Keratinocyte (primary cell): Measurements from ENCODE around the gene CNR1. TPM values are rescaled to one million over a fixed set of nuclear protein-coding genes. Genes with fewer than 3 reads are reported as not detected.

Experiments
- DNase-seq: peaks from one replicate; pipeline ENCODE4 v3.0.0-alpha.2; 2011; ENCODE audit warnings: low read depth, missing footprints, low spot score
- FAIRE-seq: peaks from 2 replicates; lab custom pipeline; 2011; peaks lifted over from hg19 to GRCh38; lab: Jason Lieb, UNC
- H2AFZ ChIP-seq: 2 replicates; pipeline ENCODE4 v1.6.0; 2012; ENCODE audit warnings: low read length, control low read depth, inconsistent platforms; ENCODE audit not compliant: control insufficient read depth
- H3K27ac ChIP-seq: 2 replicates; pipeline ENCODE4 v1.5.1; 2011; ENCODE audit warnings: low read length; ENCODE audit not compliant: control insufficient read depth, insufficient read depth
- H3K27me3 ChIP-seq: 3 replicates; pipeline ENCODE4 v1.6.0; 2011; ENCODE audit warnings: low read length; ENCODE audit not compliant: control insufficient read depth, insufficient read depth; ENCODE audit errors: extremely low read depth
- H3K36me3 ChIP-seq, 2 experiments: 2 replicates in 1 of 2; 3 replicates in 1 of 2; pipeline ENCODE4 v1.5.1; 2011; ENCODE audit warnings: low read length in 2 of 2, mild to moderate bottlenecking in 1 of 2; ENCODE audit not compliant: control insufficient read depth in 2 of 2, insufficient read depth in 2 of 2; ENCODE audit errors: extremely low read depth in 1 of 2
- H3K4me1 ChIP-seq: 3 replicates; pipeline ENCODE4 v1.5.1; 2011; ENCODE audit warnings: low read length; ENCODE audit not compliant: control insufficient read depth, insufficient read depth; ENCODE audit errors: extremely low read depth
- H3K4me2 ChIP-seq: 3 replicates; pipeline ENCODE4 v1.6.0; 2011; ENCODE audit warnings: low read depth, low read length; ENCODE audit not compliant: control insufficient read depth, insufficient read depth; ENCODE audit errors: extremely low read depth
- H3K4me3 ChIP-seq, 3 experiments: fragments of 200-600 bp in 1 of 3; sonication (generic) in 1 of 3; 2 replicates in 2 of 3; 3 replicates in 1 of 3; pipeline ENCODE4 v1.5.1; 2011 to 2016; ENCODE audit warnings: low read length in 3 of 3, mild to moderate bottlenecking in 3 of 3, control low read depth in 2 of 3, inconsistent platforms in 1 of 3, low read depth in 1 of 3, mixed read lengths in 1 of 3, mixed run types in 1 of 3, moderate library complexity in 1 of 3; ENCODE audit not compliant: control insufficient read depth in 2 of 3, insufficient read depth in 2 of 3; ENCODE audit errors: extremely low read depth in 1 of 3
- H3K79me2 ChIP-seq: 2 replicates; pipeline ENCODE4 v1.6.0; 2012; ENCODE audit warnings: low read length; ENCODE audit not compliant: control insufficient read depth, insufficient read depth
- H3K9ac ChIP-seq: 3 replicates; pipeline ENCODE4 v1.6.0; 2011; ENCODE audit warnings: low read length; ENCODE audit not compliant: control insufficient read depth, insufficient read depth; ENCODE audit errors: extremely low read depth
- H3K9me1 ChIP-seq: 3 replicates; pipeline ENCODE4 v1.6.0; 2011; ENCODE audit warnings: low read length; ENCODE audit not compliant: control insufficient read depth, insufficient read depth; ENCODE audit errors: extremely low read depth
- H3K9me3 ChIP-seq: 2 replicates; pipeline ENCODE4 v1.5.1; 2012; ENCODE audit warnings: low read depth, low read length; ENCODE audit not compliant: control insufficient read depth
- H4K20me1 ChIP-seq: 3 replicates; pipeline ENCODE4 v1.6.0; 2011; ENCODE audit warnings: low read length; ENCODE audit not compliant: control insufficient read depth, insufficient read depth; ENCODE audit errors: extremely low read depth
- EZH2 ChIP-seq: IDR thresholded peaks from one replicate; pipeline ENCODE4 v1.6.1; 2012; ENCODE audit warnings: inconsistent platforms, mild to moderate bottlenecking, low read length, moderate library complexity
- dilution Hi-C: fragments of 300-500 bp; cut with MboI; formaldehyde crosslinking; loops from one replicate; pipeline ENCODE4 v1.7.0; 2020; ENCODE audit warnings: low sequenced_read_pairs; ENCODE audit not compliant: extremely low pct_ligation_motif_present
- polyA plus RNA-seq, 5 experiments: library from polyadenylated mRNA; depleted of rRNA in 3 of 5; stranded (reverse) in 3 of 5; stranded (forward) in 1 of 5; unstranded in 1 of 5; fragments of >200 nt; gene quantifications; 1 replicate in 1 of 5; 2 replicates in 3 of 5; 3 replicates in 1 of 5; pipeline versions ENCODE4 v1.2.1 to v1.2.3, GENCODE V29; 2011 to 2012; ENCODE audit warnings: missing spikeins in 2 of 5, low read depth in 1 of 5, low replicate concordance in 1 of 5
- TF ChIP-seq, protein P1 (sequence below), 3 experiments: IDR thresholded peaks in 1 of 3; conservative IDR thresholded peaks in 1 of 3; optimal IDR thresholded peaks in 1 of 3; 2 replicates in 2 of 3; 3 replicates in 1 of 3; pipeline versions ENCODE3 to v1.5.1; 2011; ENCODE audit warnings: low read length in 3 of 3, mild to moderate bottlenecking in 3 of 3, moderate library complexity in 2 of 3, control low read depth in 1 of 3, inconsistent platforms in 1 of 3; ENCODE audit not compliant: insufficient read depth in 2 of 3; ENCODE audit errors: extremely low read depth in 1 of 3

CNR1 gene
- polyA plus RNA-seq, 1 donor (not counting 4 experiments of a cell fraction or from before 2014, with no cell fraction given): not detected

DNA sequence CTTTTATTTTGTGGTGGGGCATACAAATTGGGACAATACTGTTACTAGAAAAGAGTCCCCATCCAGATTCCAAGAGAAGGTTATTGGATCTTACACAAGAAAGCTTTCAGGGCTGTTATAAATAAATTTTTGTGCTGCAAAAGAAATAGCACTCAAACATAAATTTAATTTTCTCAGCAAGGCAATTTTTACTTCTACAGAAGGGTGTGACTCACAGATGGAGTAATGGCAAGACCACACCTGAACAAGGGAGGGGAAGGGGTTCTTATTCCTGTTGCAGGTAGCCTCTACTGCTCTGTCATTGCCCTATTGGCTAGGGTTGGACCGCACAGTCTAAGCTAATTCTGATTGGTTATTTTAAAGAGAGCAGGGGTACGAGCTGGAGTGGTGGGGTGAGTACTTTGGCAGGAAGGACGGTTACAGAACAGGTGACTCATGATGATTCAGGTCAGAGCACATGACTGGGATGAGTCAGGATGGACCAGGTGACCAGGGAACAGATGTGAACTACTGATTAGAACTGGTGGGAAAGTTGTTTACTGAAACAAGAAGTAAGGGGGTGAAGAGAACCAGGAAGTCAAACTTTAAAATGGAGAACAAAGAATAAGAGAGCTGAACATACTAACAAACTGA is 41.1 kb downstream of the CNR1 start:
- dilution Hi-C loops: no loop called here
- TF ChIP-seq EZH2: no peak
- TF ChIP-seq, protein P1, sequence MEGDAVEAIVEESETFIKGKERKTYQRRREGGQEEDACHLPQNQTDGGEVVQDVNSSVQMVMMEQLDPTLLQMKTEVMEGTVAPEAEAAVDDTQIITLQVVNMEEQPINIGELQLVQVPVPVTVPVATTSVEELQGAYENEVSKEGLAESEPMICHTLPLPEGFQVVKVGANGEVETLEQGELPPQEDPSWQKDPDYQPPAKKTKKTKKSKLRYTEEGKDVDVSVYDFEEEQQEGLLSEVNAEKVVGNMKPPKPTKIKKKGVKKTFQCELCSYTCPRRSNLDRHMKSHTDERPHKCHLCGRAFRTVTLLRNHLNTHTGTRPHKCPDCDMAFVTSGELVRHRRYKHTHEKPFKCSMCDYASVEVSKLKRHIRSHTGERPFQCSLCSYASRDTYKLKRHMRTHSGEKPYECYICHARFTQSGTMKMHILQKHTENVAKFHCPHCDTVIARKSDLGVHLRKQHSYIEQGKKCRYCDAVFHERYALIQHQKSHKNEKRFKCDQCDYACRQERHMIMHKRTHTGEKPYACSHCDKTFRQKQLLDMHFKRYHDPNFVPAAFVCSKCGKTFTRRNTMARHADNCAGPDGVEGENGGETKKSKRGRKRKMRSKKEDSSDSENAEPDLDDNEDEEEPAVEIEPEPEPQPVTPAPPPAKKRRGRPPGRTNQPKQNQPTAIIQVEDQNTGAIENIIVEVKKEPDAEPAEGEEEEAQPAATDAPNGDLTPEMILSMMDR (optimal IDR thresholded peaks at IDR 0.05 in 1 of 3, IDR thresholded peaks at IDR 0.05 in 1 of 3, conservative IDR thresholded peaks at IDR 0.05 in 1 of 3; ENCODE audit: extremely low read depth in 1 of 3, insufficient read depth in 2 of 3, low read length in 3 of 3): no peak
- Histone ChIP-seq H3K4me1 (no peaks in the 10 kb centered on the region), H3K9ac (no peak overlapping the region), H3K27me3 (no peaks in the 10 kb centered on the region), H3K9me3 (peaks cover 2% of the 10 kb centered on the region), H3K4me3 (no peak overlapping the region), H3K9me1 (no peaks in the 10 kb centered on the region), H4K20me1 (no peaks in the 10 kb centered on the region), H3K36me3 (no peaks in the 10 kb centered on the region), H3K4me2 (no peak overlapping the region), H3K79me2 (no peaks in the 10 kb centered on the region), H2AFZ (no peak overlapping the region), H3K27ac (no peak overlapping the region)
- DNase-seq (no peak), FAIRE-seq (no peak)

DNA sequence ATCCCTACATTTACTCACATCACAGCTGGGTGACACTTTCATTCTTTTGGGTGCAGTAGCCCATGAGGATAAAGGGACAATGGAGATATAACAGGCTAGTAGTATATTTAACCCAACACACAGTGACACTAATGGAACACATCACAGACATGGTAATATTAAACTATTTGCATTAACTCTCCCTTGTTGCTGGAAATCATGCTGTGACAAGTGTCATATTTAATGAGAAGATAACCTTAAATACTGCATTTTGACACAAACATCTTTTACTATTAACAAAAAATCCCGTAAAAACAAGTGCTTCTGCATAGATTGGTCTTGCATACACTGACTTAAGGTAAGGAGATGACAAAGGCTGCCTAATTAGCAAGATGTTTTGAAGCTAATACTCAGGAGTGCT is 45.5 kb downstream of the CNR1 start:
- no peak for DNase-seq
- Histone ChIP-seq H3K4me1 (no peaks in the 10 kb centered on the region), H3K9me3 (peaks cover 2% of the 10 kb centered on the region), H3K4me3 (no peak overlapping the region), H3K36me3 (no peaks in the 10 kb centered on the region), H3K9me1 (no peaks in the 10 kb centered on the region), H2AFZ (no peak overlapping the region), H3K27ac (no peak overlapping the region), H3K27me3 (no peaks in the 10 kb centered on the region), H4K20me1 (no peaks in the 10 kb centered on the region), H3K79me2 (no peaks in the 10 kb centered on the region), H3K9ac (no peak overlapping the region), H3K4me2 (no peak overlapping the region)
- FAIRE-seq: no peak
- TF ChIP-seq, protein P1 (optimal IDR thresholded peaks at IDR 0.05 in 1 of 3, IDR thresholded peaks at IDR 0.05 in 1 of 3, conservative IDR thresholded peaks at IDR 0.05 in 1 of 3; ENCODE audit: extremely low read depth in 1 of 3, insufficient read depth in 2 of 3, low read length in 3 of 3): no peak
- no peak for TF ChIP-seq EZH2
- dilution Hi-C loops: no loop called here
